NT2/D1 (cell line): ENCODE data around the gene ZNF830.

Experiments
- SUZ12 ChIP-seq: IDR thresholded peaks from 2 replicates; pipeline ENCODE4 v1.6.1; 2011; ENCODE audit not compliant: insufficient read length, insufficient read depth; ENCODE audit errors: extremely low read depth
- YY1 ChIP-seq: IDR thresholded peaks from 2 replicates; pipeline ENCODE4 v1.6.1; 2011; ENCODE audit not compliant: insufficient read length, insufficient read depth
- ZNF274 ChIP-seq: IDR thresholded peaks from 2 replicates; pipeline ENCODE4 v1.6.1; 2011; ENCODE audit warnings: mild to moderate bottlenecking, low read depth, low read length

- TF ChIP-seq ZNF274 (no peak), YY1 (no peak), SUZ12 (no peak)
Observed at GRCh38 chr17:34988644-34989043, 27.3 kb downstream of the ZNF830 start.
